Activated T-cell treated with anti-CD3 and anti-CD28 coated beads, Interleukin-2, amount 50 U/mL, for 1 hour (primary cell): ENCODE data around the gene PTPN22.
A peak's percentile ranks its signal among the peaks of the same experiment; 100 is the strongest.
"Not testable (repeated sequence)": the region's sequence is repeated elsewhere in the genome, so short reads cannot be mapped to it uniquely, and the experiment has no call there.

Source experiments
- DNase-seq: peaks from one replicate; pipeline ENCODE4 v3.0.0-alpha.2; 2020

The PTPN22 gene

GRCh38 chr1:113886417-113887401, 15.2 kb upstream of the PTPN22 start:
- no peak for DNase-seq

- no peak for DNase-seq
Measured at GRCh38 chr1:113881661-113882060, 10.1 kb upstream of the PTPN22 start.

GRCh38 chr1:113879739-113880038, 8.2 kb upstream of the PTPN22 start:
- DNase-seq = no peak

- no peak for DNase-seq
Measured at GRCh38 chr1:113876176-113876575, 4.7 kb upstream of the PTPN22 start.

GRCh38 chr1:113875714-113876113, 4.2 kb upstream of the PTPN22 start:
- no peak for DNase-seq

GRCh38 chr1:113874012-113874879, 2.7 kb upstream of the PTPN22 start:
- DNase-seq = no peak

- DNase-seq = no peak
Measured at GRCh38 chr1:113872219-113872935, 865 bp upstream of the PTPN22 start.

- DNase-seq = no peak
Measured at GRCh38 chr1:113870778-113871177, 734 bp downstream of the PTPN22 start.

- DNase-seq = peak; percentile 39
Measured at GRCh38 chr1:113868387-113869083, 3.0 kb downstream of the PTPN22 start.

GRCh38 chr1:113861641-113862040, 9.9 kb downstream of the PTPN22 start:
- DNase-seq = no peak

- no peak for DNase-seq
Measured at GRCh38 chr1:113860891-113861290, 10.6 kb downstream of the PTPN22 start.

- no peak for DNase-seq
Measured at GRCh38 chr1:113859478-113860175, 11.9 kb downstream of the PTPN22 start.

- DNase-seq = no peak
Measured at GRCh38 chr1:113858982-113859381, 12.5 kb downstream of the PTPN22 start.

GRCh38 chr1:113858418-113858817, 13.1 kb downstream of the PTPN22 start:
- no peak for DNase-seq

- no peak for DNase-seq
Measured at GRCh38 chr1:113857776-113858175, 13.7 kb downstream of the PTPN22 start.

- DNase-seq = no peak
Measured at GRCh38 chr1:113856401-113856790, 15.1 kb downstream of the PTPN22 start.

GRCh38 chr1:113855630-113856400, 15.7 kb downstream of the PTPN22 start:
- DNase-seq = no peak

GRCh38 chr1:113854234-113854633, 17.3 kb downstream of the PTPN22 start:
- DNase-seq = no peak

GRCh38 chr1:113852694-113853093, 18.8 kb downstream of the PTPN22 start:
- not testable (repeated sequence) for DNase-seq

GRCh38 chr1:113850127-113850796, 21.2 kb downstream of the PTPN22 start:
- DNase-seq = no peak
